ENCODE results near the gene PLEK. TPM values are rescaled to one million over a fixed set of nuclear protein-coding genes. Genes with fewer than 3 reads are reported as not detected.

PLEK gene
- total and polyA plus RNA-seq, 9 of the 15 experiments (the other 6 are each of a cell fraction or from before 2014, with no cell fraction given): 0.14 to 1.2 (median 0.36) TPM

GRCh38 chr2:68362749-68363148, 2.3 kb upstream of the PLEK start:
- POLR2A ChIA-PET: interaction anchor here (0.9 kb wide), 1 partner anchor 8 kb away, joined by 3 read pairs; no protein-coding TSS in a partner anchor
- DNase-seq (ENCODE audit: extremely low read depth in 1 of 4, low spot score in 3 of 4) (no peak), FAIRE-seq (no peak), ATAC-seq (no peak)
- no peak overlapping the region for H3K4me2 ChIP-seq (ENCODE audit: insufficient read depth, low read length)
- peaks cover 0 to 9% of the 10 kb centered on the region in 2 experiments; a peak in 3 of 5 replicates for H3K4me1 ChIP-seq (replicated peaks in 1 of 2; ENCODE audit: control insufficient read depth in 2 of 2, insufficient read depth in 2 of 2, low read length in 2 of 2)
- BruUV-seq (replicated peaks): no TSS peak
- WGBS (ENCODE audit: insufficient coverage, low coverage, missing lambda C conversion rate): 79% methylated on average over 7 of the region's 7 CpGs
- H3K79me2 ChIP-seq (ENCODE audit: control insufficient read depth, insufficient read depth, low read length): no peaks in the 10 kb centered on the region
- CTCF ChIA-PET (ENCODE audit: low intra/inter-chr PET ratio): interaction anchor here (1.2 to 1.8 kb wide), 2 partner anchors 79 to 81 kb away, joined by 5 to 24 read pairs; no protein-coding TSS in a partner anchor
- in situ Hi-C loops (cut with MboI) (loop anchor here (5.0 kb wide), 1 partner anchor 80 kb away; no protein-coding TSS in a partner anchor), intact Hi-C loops (cut with micrococcal nuclease) (loop anchor here (1.0 to 2.0 kb wide), 2 partner anchors 40 to 79 kb away; no protein-coding TSS in a partner anchor)
- TF ChIP-seq TEAD4 (IDR thresholded peaks at IDR 0.05; ENCODE audit: low read length) (no peak), TEAD4 (CRISPR knock-in tag; IDR thresholded peaks at IDR 0.05; ENCODE audit: borderline replicate concordance) (no peak)
- H3K4me3 ChIP-seq: no peak overlapping the region
- H3K27ac ChIP-seq (ENCODE audit: extremely low read depth, low read depth, low read length): no peak overlapping the region; the same call in 2 of the 3 replicates
- no peak overlapping the region for H3K9ac ChIP-seq (ENCODE audit: insufficient read depth in 1 of 2, low read depth in 2 of 2, low read length in 2 of 2)
- H3K9me3 ChIP-seq (replicated peaks; ENCODE audit: control insufficient read depth, insufficient read depth, low read depth, low read length): no peaks in the 10 kb centered on the region
- no peaks in the 10 kb centered on the region for H3K9me1 ChIP-seq (ENCODE audit: control insufficient read depth, insufficient read depth, low read length)
- H3K27me3 ChIP-seq (ENCODE audit: control insufficient read depth in 2 of 2, insufficient read depth in 2 of 2, low read length in 2 of 2): no peaks in the 10 kb centered on the region
- H2AFZ ChIP-seq (ENCODE audit: low read depth, low read length): peak overlapping the region; percentile 93
- no peaks in the 10 kb centered on the region for H3K36me3 ChIP-seq (ENCODE audit: control insufficient read depth, insufficient read depth, low read length)
- H4K20me1 ChIP-seq (replicated peaks; ENCODE audit: control insufficient read depth, insufficient read depth, low read length): no peaks in the 10 kb centered on the region

GRCh38 chr2:68363721-68364120, 1.4 kb upstream of the PLEK start:
- intact Hi-C loops (cut with micrococcal nuclease): loop anchor here (2.0 kb wide), 1 partner anchor 39 kb away; no protein-coding TSS in a partner anchor
- Histone ChIP-seq H3K4me2 (ENCODE audit: insufficient read depth, low read length) (no peak overlapping the region), H4K20me1 (replicated peaks; ENCODE audit: control insufficient read depth, insufficient read depth, low read length) (no peaks in the 10 kb centered on the region), H3K4me1 (replicated peaks in 1 of 2; ENCODE audit: control insufficient read depth in 2 of 2, insufficient read depth in 2 of 2, low read length in 2 of 2) (peaks cover 0 to 15% of the 10 kb centered on the region in 2 experiments; a peak in 1 of 5 replicates), H2AFZ (ENCODE audit: low read depth, low read length) (peak overlapping the region; percentile 28), H3K9me1 (ENCODE audit: control insufficient read depth, insufficient read depth, low read length) (no peaks in the 10 kb centered on the region), H3K4me3 (no peak overlapping the region), H3K36me3 (ENCODE audit: control insufficient read depth, insufficient read depth, low read length) (no peaks in the 10 kb centered on the region), H3K79me2 (ENCODE audit: control insufficient read depth, insufficient read depth, low read length) (no peaks in the 10 kb centered on the region), H3K9ac (ENCODE audit: insufficient read depth in 1 of 2, low read depth in 2 of 2, low read length in 2 of 2) (no peak overlapping the region), H3K27me3 (ENCODE audit: control insufficient read depth in 2 of 2, insufficient read depth in 2 of 2, low read length in 2 of 2) (no peaks in the 10 kb centered on the region), H3K27ac (ENCODE audit: extremely low read depth, low read depth, low read length) (no peak overlapping the region), H3K9me3 (replicated peaks; ENCODE audit: control insufficient read depth, insufficient read depth, low read depth, low read length) (no peaks in the 10 kb centered on the region)
- DNase-seq (ENCODE audit: extremely low read depth in 1 of 4, low spot score in 3 of 4) (no peak), ATAC-seq (no peak), FAIRE-seq (no peak)
- in situ Hi-C loops (cut with MboI): loop anchor here (5.0 kb wide), 1 partner anchor 79 kb away; no protein-coding TSS in a partner anchor
- 92% methylated on average over 4 of the region's 4 CpGs for WGBS (ENCODE audit: insufficient coverage, low coverage, missing lambda C conversion rate)
- ChIA-PET CTCF (ENCODE audit: low intra/inter-chr PET ratio) (no interaction called here), POLR2A (no interaction called here)
- no TSS peak for BruUV-seq (replicated peaks)
- TF ChIP-seq NKRF (IDR thresholded peaks at IDR 0.05; ENCODE audit: borderline replicate concordance) (no peak), TSC22D4 (tag; IDR thresholded peaks at IDR 0.05) (no peak), HDAC8 (tag; IDR thresholded peaks at IDR 0.05) (no peak), SFPQ (IDR thresholded peaks at IDR 0.05; ENCODE audit: low read depth, low read length) (no peak), ZEB2 (IDR thresholded peaks at IDR 0.05) (no peak), BRF1 (IDR thresholded peaks at IDR 0.05; ENCODE audit: borderline replicate concordance, extremely low read depth, insufficient read length) (no peak), POLR2H (tag; IDR thresholded peaks at IDR 0.05; ENCODE audit: low read depth) (no peak), ZSCAN32 (CRISPR knock-in tag; IDR thresholded peaks at IDR 0.05) (no peak), MBD2 (IDR thresholded peaks at IDR 0.05; ENCODE audit: borderline replicate concordance, low read depth) (no peak), FOSL1 (tag; conservative IDR thresholded peaks at IDR 0.05) (no peak)
